ENCODE data around the gene HACD1.
"Not testable (repeated sequence)": the region's sequence is repeated elsewhere in the genome, so short reads cannot be mapped to it uniquely, and the experiment has no call there.

HACD1 gene

DNA sequence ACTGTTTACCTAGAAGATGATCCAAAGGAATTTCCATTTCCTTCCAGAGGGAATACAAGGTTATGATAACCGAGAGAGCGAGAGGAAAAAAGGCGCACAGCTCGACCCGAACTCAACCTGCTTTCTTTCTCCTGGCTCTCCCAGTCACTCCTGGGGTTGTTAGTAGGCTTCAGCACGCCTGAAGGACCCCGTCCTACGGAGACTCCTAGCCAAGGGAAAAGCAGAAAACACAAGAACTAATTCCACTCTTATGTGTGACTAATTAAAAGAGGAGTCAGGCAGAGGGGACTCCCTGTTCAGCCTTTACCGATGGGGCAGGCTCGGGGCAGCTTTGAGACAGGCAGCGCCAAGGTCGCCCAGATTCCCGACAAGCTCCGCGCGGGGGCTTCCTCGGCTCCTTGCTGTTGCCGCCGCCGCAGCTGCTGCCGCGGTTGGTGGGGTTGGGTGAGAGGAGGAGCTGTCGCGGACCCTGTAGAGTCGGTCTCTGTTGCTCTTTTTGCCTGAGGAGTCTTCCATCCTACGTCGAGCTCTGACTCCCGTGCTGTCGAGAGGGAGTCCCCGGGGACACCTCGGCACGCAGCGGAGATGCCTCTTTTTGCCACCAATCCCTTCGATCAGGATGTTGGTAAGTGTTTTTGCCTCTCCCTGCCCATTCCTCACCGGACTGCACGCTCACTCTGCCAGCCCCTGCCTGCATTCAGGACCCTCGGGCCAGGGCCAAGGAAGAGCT lies 26.7 kb upstream of the HACD1 start, which contains the start of gene STAM:
TSS of gene STAM (plus strand) at position 397 of the 730 bp plus-strand sequence. CDS start at position 586, 189 bp downstream.
- H3K4me1 ChIP-seq (ENCODE audit: control insufficient read depth in 1 of 2, insufficient read depth in 2 of 2, low read length in 2 of 2) = peaks cover 28 to 32% of the 10 kb centered on the region in 2 donors

DNA sequence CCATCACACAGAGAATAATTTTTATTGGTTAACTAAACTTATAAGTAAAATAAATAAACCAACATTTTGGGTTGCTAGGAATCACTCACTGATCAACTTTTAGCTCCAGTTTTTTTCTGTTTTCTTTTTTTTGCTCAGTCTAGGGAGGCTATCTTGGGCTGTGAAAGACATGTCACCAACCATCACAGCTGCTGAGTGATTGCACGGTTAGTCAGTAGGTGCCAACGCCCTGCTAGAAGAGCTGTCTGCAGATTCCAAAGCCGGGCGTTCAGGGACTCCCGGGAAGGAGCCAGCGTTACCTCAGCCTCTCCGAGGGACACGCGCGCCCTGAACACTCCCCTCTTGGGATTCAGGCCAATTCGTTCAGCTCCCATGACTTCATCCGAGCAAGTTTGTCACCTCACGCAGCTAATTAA lies 26.2 kb upstream of the HACD1 start:
- H3K36me3 ChIP-seq (ENCODE audit: control insufficient read depth in 1 of 2, insufficient read depth in 2 of 2, low read length in 2 of 2) = no peaks in the 10 kb centered on the region
- H3K27ac ChIP-seq (ENCODE audit: low read depth, low read length) = peak overlapping the region; percentile 94
- no peaks in the 10 kb centered on the region for H3K27me3 ChIP-seq (ENCODE audit: control insufficient read depth in 1 of 2, insufficient read depth in 2 of 2, low read length in 2 of 2)
- H3K4me1 ChIP-seq (ENCODE audit: control insufficient read depth in 1 of 2, insufficient read depth in 2 of 2, low read length in 2 of 2) = peaks cover 28 to 32% of the 10 kb centered on the region in 2 donors
- H3K9me3 ChIP-seq (ENCODE audit: control insufficient read depth in 1 of 2, low read length in 2 of 2) = peaks cover 0 to 4% of the 10 kb centered on the region in 2 donors
- H3K9ac ChIP-seq (ENCODE audit: low read depth in 1 of 2, low read length in 2 of 2) = peak overlapping the region; percentile 95 to 99
- H3K4me3 ChIP-seq (ENCODE audit: low read depth in 1 of 2, low read length in 2 of 2) = peak overlapping the region; percentile 99 to 100

More for the DNA sequence above, 26.7 kb upstream of the HACD1 start, which contains the start of gene STAM:
- peak within 1 kb of the TSS; percentile 94 for H3K27ac ChIP-seq (ENCODE audit: low read depth, low read length)
- peak within 1 kb of the TSS; percentile 99 to 100 for H3K4me3 ChIP-seq (ENCODE audit: low read depth in 1 of 2, low read length in 2 of 2)
- H3K36me3 ChIP-seq (ENCODE audit: control insufficient read depth in 1 of 2, insufficient read depth in 2 of 2, low read length in 2 of 2) = no peaks in the 10 kb centered on the region
- peaks cover 0 to 4% of the 10 kb centered on the region in 2 donors for H3K9me3 ChIP-seq (ENCODE audit: control insufficient read depth in 1 of 2, low read length in 2 of 2)
- H3K9ac ChIP-seq (ENCODE audit: low read depth in 1 of 2, low read length in 2 of 2) = peak within 1 kb of the TSS; percentile 95 to 99
- H3K27me3 ChIP-seq (ENCODE audit: control insufficient read depth in 1 of 2, insufficient read depth in 2 of 2, low read length in 2 of 2) = no peaks in the 10 kb centered on the region

DNA sequence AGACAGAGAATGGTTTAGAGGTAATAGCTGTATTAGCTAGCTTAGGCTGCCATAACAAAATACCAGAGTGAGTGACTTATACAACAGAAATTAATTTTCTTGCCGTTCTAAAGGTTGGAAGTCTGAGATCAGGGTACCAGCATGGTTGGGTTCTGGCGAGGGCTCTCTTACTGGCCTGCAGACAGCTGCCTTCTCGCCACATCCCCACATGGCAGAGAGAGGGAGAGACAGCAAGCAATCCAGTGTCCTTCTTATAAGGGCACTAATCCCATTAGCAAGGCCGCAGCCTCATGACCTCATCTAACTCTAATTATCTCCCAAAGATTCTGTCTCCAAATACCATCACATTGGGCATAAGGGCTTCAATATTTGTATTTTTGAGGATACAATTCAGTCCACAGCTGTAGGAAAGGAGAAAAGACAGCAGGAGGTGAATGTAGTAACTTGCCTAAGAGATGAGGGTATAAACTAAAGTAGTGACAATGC lies 23.2 kb upstream of the HACD1 start:
- Histone ChIP-seq H3K36me3 (ENCODE audit: control insufficient read depth in 1 of 2, insufficient read depth in 2 of 2, low read length in 2 of 2) (no peaks in the 10 kb centered on the region), H3K9ac (ENCODE audit: low read depth in 1 of 2, low read length in 2 of 2) (no peak overlapping the region)

DNA sequence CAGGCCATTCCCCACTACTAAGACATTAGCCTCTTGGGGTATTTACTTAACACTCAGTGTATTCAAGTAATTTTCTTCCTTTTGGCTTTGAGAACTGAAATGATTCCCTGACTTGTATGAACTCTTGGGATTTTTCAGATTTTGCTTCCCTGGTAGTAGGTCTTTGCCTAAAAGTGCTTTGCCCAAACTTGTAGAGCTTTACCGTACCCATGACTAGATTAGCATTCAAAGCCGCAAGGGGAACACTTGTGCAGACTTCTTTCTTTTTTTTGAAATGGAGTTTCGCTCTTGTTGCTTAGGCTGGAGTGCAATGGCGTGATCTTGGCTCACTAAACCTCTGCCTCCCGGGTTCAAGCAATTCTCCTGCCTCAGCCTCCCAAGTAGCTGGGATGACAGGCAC lies 20.7 kb upstream of the HACD1 start:
- no peak overlapping the region for H3K27ac ChIP-seq (ENCODE audit: low read depth, low read length)
- no peak overlapping the region for H3K9ac ChIP-seq (ENCODE audit: low read depth in 1 of 2, low read length in 2 of 2)
- peaks cover 0 to 4% of the 10 kb centered on the region in 2 donors for H3K4me1 ChIP-seq (ENCODE audit: control insufficient read depth in 1 of 2, insufficient read depth in 2 of 2, low read length in 2 of 2)
- H3K4me3 ChIP-seq (ENCODE audit: low read depth in 1 of 2, low read length in 2 of 2) = no peak overlapping the region
- no peaks in the 10 kb centered on the region for H3K36me3 ChIP-seq (ENCODE audit: control insufficient read depth in 1 of 2, insufficient read depth in 2 of 2, low read length in 2 of 2)
- no peaks in the 10 kb centered on the region for H3K27me3 ChIP-seq (ENCODE audit: control insufficient read depth in 1 of 2, insufficient read depth in 2 of 2, low read length in 2 of 2)
- peaks cover 0 to 4% of the 10 kb centered on the region in 2 donors for H3K9me3 ChIP-seq (ENCODE audit: control insufficient read depth in 1 of 2, low read length in 2 of 2)

More for the DNA sequence above, 23.2 kb upstream of the HACD1 start:
- peaks cover 0 to 4% of the 10 kb centered on the region in 2 donors for H3K9me3 ChIP-seq (ENCODE audit: control insufficient read depth in 1 of 2, low read length in 2 of 2)
- no peak overlapping the region for H3K27ac ChIP-seq (ENCODE audit: low read depth, low read length)
- H3K4me3 ChIP-seq (ENCODE audit: low read depth in 1 of 2, low read length in 2 of 2) = no peak overlapping the region
- H3K4me1 ChIP-seq (ENCODE audit: control insufficient read depth in 1 of 2, insufficient read depth in 2 of 2, low read length in 2 of 2) = peaks cover 9 to 16% of the 10 kb centered on the region in 2 donors
- no peaks in the 10 kb centered on the region for H3K27me3 ChIP-seq (ENCODE audit: control insufficient read depth in 1 of 2, insufficient read depth in 2 of 2, low read length in 2 of 2)

DNA sequence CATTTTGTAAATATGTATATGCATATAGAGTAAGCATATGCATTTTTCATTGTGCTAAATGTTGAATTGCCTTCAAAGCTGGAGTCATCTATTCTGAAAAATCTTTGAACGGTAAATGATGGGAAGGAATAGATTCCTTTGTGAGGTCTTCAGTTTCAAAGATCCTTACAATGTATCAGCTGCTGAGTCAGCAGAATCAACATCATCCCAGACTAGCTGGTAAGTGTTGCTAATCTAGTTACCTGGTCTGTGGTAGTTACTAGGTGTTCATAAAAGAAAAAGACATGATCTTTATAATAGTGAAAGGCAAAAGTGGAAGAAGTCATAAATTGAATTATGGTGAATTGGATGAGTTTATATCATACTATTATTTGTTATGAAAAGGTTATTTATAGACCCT lies 16.2 kb upstream of the HACD1 start:
- H3K27me3 ChIP-seq (ENCODE audit: control insufficient read depth in 1 of 2, insufficient read depth in 2 of 2, low read length in 2 of 2) = no peaks in the 10 kb centered on the region
- H3K9ac ChIP-seq (ENCODE audit: low read depth in 1 of 2, low read length in 2 of 2) = no peak overlapping the region
- no peaks in the 10 kb centered on the region for H3K4me1 ChIP-seq (ENCODE audit: control insufficient read depth in 1 of 2, insufficient read depth in 2 of 2, low read length in 2 of 2)
- H3K27ac ChIP-seq (ENCODE audit: low read depth, low read length) = no peak overlapping the region
- no peaks in the 10 kb centered on the region for H3K36me3 ChIP-seq (ENCODE audit: control insufficient read depth in 1 of 2, insufficient read depth in 2 of 2, low read length in 2 of 2)
- no peak overlapping the region for H3K4me3 ChIP-seq (ENCODE audit: low read depth in 1 of 2, low read length in 2 of 2)
- H3K9me3 ChIP-seq (ENCODE audit: control insufficient read depth in 1 of 2, low read length in 2 of 2) = no peaks in the 10 kb centered on the region

DNA sequence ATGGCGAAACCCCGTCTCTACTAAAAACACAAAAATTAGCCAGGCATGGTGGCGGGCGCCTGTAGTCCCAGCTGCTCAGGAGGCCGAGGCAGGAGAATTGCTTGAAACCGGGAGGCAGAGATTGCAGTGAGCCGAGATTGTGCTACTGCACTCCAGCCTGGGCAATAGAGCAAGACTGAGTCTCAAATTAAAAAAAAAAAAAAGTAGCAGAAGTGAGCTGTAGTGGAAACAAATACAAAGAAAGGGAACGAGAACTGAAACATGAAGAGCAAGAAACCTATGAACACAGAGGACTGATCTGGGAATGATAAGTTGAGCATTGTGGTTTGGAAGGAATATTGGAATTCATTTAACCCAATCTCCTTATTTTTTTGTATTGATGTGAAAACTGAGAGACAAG lies 15.4 kb upstream of the HACD1 start:
- not testable (repeated sequence) for H3K4me3 ChIP-seq (ENCODE audit: low read depth in 1 of 2, low read length in 2 of 2); H3K36me3 ChIP-seq (ENCODE audit: control insufficient read depth in 1 of 2, insufficient read depth in 2 of 2, low read length in 2 of 2); H3K4me1 ChIP-seq (ENCODE audit: control insufficient read depth in 1 of 2, insufficient read depth in 2 of 2, low read length in 2 of 2); H3K27me3 ChIP-seq (ENCODE audit: control insufficient read depth in 1 of 2, insufficient read depth in 2 of 2, low read length in 2 of 2); H3K27ac ChIP-seq (ENCODE audit: low read depth, low read length); H3K9ac ChIP-seq (ENCODE audit: low read depth in 1 of 2, low read length in 2 of 2); H3K9me3 ChIP-seq (ENCODE audit: control insufficient read depth in 1 of 2, low read length in 2 of 2)

DNA sequence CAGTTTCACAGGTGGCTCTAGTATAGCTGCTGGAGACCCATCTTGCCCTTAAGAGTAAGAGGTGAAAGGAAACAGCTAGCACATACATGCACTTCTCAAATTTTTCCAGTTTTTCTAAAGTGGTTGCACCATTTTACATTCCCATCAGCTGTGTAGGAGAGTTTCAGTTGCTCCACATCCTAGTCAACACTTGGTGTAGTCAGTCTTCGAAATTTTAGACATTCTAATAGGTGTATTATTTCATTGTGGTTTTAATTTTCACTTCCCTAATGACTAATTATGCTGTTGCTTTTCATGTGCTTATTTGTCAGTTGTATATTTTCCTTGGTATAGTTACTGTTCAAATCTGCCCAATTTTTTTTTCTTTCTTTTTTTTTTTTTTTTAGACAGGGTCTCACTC lies 9.5 kb upstream of the HACD1 start:
- H3K9me3 ChIP-seq (ENCODE audit: control insufficient read depth in 1 of 2, low read length in 2 of 2) = no peaks in the 10 kb centered on the region
- H3K4me3 ChIP-seq (ENCODE audit: low read depth in 1 of 2, low read length in 2 of 2) = no peak overlapping the region
- H3K27me3 ChIP-seq (ENCODE audit: control insufficient read depth in 1 of 2, insufficient read depth in 2 of 2, low read length in 2 of 2) = no peaks in the 10 kb centered on the region
- H3K9ac ChIP-seq (ENCODE audit: low read depth in 1 of 2, low read length in 2 of 2) = no peak overlapping the region
- H3K4me1 ChIP-seq (ENCODE audit: control insufficient read depth in 1 of 2, insufficient read depth in 2 of 2, low read length in 2 of 2) = no peaks in the 10 kb centered on the region
- H3K27ac ChIP-seq (ENCODE audit: low read depth, low read length) = no peak overlapping the region
- H3K36me3 ChIP-seq (ENCODE audit: control insufficient read depth in 1 of 2, insufficient read depth in 2 of 2, low read length in 2 of 2) = no peaks in the 10 kb centered on the region

DNA sequence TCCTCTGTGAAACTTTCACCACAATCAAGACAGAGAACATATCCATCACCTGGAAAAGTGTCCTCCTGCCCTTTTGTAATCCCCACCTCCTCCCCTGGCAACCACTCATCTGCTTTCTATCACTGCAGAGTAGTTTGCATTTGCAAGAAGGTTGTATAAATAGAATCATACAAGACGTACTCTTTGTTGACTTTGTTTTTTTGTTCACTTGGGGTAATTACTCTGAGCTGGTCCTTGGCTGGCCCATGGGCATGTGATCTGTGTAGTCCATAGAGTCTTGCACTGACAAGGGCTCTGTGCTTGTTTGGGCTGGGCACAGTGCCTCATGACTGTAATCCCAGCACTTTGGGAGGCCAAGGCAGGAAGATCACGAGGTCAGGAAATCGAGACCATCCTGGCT lies 7.8 kb upstream of the HACD1 start:
- Histone ChIP-seq H3K36me3 (ENCODE audit: control insufficient read depth in 1 of 2, insufficient read depth in 2 of 2, low read length in 2 of 2) (no peaks in the 10 kb centered on the region), H3K4me3 (ENCODE audit: low read depth in 1 of 2, low read length in 2 of 2) (no peak overlapping the region), H3K9me3 (ENCODE audit: control insufficient read depth in 1 of 2, low read length in 2 of 2) (no peaks in the 10 kb centered on the region), H3K27ac (ENCODE audit: low read depth, low read length) (no peak overlapping the region), H3K27me3 (ENCODE audit: control insufficient read depth in 1 of 2, insufficient read depth in 2 of 2, low read length in 2 of 2) (no peaks in the 10 kb centered on the region), H3K9ac (ENCODE audit: low read depth in 1 of 2, low read length in 2 of 2) (no peak overlapping the region), H3K4me1 (ENCODE audit: control insufficient read depth in 1 of 2, insufficient read depth in 2 of 2, low read length in 2 of 2) (no peaks in the 10 kb centered on the region)

DNA sequence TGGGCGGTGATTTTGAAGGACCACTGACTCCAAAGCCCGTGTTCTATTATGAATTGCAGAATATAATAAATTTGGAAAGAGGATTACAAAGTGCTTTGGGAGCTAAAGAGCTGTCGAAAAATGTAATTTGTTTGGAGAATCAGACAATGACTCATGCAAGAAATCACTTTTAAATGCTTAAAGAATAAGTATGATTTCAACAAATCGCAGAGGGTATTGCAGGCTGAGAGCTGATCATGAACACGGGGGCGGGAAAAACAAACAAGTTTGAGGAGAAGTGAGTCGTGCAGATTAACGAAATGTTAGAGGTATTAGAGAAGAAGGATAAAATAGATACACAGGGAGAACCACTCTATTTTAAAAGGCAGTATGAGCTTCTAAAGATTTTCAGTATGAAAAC lies 4.9 kb upstream of the HACD1 start:
- no peaks in the 10 kb centered on the region for H3K9me3 ChIP-seq (ENCODE audit: control insufficient read depth in 1 of 2, low read length in 2 of 2)
- no peaks in the 10 kb centered on the region for H3K36me3 ChIP-seq (ENCODE audit: control insufficient read depth in 1 of 2, insufficient read depth in 2 of 2, low read length in 2 of 2)
- no peak overlapping the region for H3K27ac ChIP-seq (ENCODE audit: low read depth, low read length)
- no peaks in the 10 kb centered on the region for H3K27me3 ChIP-seq (ENCODE audit: control insufficient read depth in 1 of 2, insufficient read depth in 2 of 2, low read length in 2 of 2)
- H3K9ac ChIP-seq (ENCODE audit: low read depth in 1 of 2, low read length in 2 of 2) = no peak overlapping the region
- H3K4me3 ChIP-seq (ENCODE audit: low read depth in 1 of 2, low read length in 2 of 2) = no peak overlapping the region
- peaks cover 0 to 5% of the 10 kb centered on the region in 2 donors for H3K4me1 ChIP-seq (ENCODE audit: control insufficient read depth in 1 of 2, insufficient read depth in 2 of 2, low read length in 2 of 2)

DNA sequence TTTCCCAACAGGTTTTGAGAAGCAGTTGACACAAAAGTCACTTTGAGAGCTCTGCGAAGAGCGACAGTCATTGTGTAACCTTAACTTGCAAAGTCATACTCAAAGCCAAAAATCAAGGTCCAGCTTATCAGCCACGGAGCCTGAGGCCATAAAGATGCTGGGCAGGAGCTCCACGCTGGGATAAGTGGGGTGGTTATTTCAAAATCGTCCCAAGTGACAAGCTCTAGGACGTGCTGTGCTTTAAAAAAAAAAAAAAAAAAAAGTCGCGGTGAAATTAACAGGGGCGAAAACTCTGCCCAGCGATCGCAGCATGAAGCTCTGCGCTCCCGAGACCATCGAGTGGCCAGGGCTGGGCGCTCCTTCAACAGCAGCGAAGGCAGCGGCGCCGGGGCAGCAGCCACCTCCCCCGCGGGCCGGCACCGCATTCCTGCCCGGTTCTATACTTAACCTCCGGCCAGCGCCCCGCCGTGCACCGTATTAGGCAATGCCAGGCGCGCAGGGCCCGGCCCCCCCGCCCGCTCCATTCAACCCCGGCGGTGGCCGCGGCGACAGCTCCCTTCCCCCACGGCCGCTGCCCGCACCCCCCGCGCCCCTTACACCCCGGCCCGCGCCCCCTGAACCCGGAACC lies 657 bp downstream of the HACD1 start:
- H3K27ac ChIP-seq (ENCODE audit: low read depth, low read length) = no peak overlapping the region
- H3K9ac ChIP-seq (ENCODE audit: low read depth in 1 of 2, low read length in 2 of 2) = peak overlapping the region in 1 of 2 donors; percentile 35

More for the DNA sequence above, 657 bp downstream of the HACD1 start:
- Histone ChIP-seq H3K27me3 (ENCODE audit: control insufficient read depth in 1 of 2, insufficient read depth in 2 of 2, low read length in 2 of 2) (no peaks in the 10 kb centered on the region), H3K4me3 (ENCODE audit: low read depth in 1 of 2, low read length in 2 of 2) (peak overlapping the region; percentile 63 to 86), H3K36me3 (ENCODE audit: control insufficient read depth in 1 of 2, insufficient read depth in 2 of 2, low read length in 2 of 2) (no peaks in the 10 kb centered on the region), H3K9me3 (ENCODE audit: control insufficient read depth in 1 of 2, low read length in 2 of 2) (no peaks in the 10 kb centered on the region), H3K4me1 (ENCODE audit: control insufficient read depth in 1 of 2, insufficient read depth in 2 of 2, low read length in 2 of 2) (peaks cover 0 to 8% of the 10 kb centered on the region in 2 donors)
